GM21423 (cell line): ENCODE data around the gene SLC7A5.
"Not testable (repeated sequence)": the region's sequence is repeated elsewhere in the genome, so short reads cannot be mapped to it uniquely, and the experiment has no call there.

Source experiments
- ATAC-seq: cut with Tn5 transposase; IDR thresholded peaks from one replicate; pipeline ENCODE4 v1.9.1; 2021; ENCODE audit warnings: mild to moderate bottlenecking, moderate library complexity; ENCODE audit not compliant: unreplicated experiment

The SLC7A5 gene

DNA sequence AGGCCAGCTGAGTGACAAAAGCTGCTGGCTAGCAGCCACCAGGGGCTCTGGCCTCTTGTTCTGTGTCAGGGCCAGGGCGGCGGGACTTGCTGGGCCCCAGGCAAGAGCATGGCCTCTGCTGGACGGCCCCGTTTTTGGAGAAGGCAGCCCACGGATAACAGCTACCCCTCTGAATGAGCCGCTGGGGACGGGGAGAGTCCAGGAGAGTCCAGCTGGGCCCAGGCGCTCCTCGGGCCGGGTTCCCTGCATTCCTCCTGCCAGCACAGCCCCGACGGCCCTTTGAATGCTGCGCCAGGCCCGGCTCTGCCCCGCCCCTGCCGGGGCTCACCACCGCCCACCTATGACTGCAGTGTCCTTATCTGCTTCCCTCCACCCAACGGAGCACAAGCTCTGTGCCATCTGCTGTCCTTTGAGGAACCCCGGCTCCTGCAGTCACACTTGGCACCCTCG, 33.4 kb downstream of the SLC7A5 start:
- ATAC-seq = no peak

- no peak for ATAC-seq
Measured at GRCh38 chr16:87834668-87835473, 34.4 kb downstream of the SLC7A5 start.

GRCh38 chr16:87834005-87834667, 35.2 kb downstream of the SLC7A5 start:
- no peak for ATAC-seq

DNA sequence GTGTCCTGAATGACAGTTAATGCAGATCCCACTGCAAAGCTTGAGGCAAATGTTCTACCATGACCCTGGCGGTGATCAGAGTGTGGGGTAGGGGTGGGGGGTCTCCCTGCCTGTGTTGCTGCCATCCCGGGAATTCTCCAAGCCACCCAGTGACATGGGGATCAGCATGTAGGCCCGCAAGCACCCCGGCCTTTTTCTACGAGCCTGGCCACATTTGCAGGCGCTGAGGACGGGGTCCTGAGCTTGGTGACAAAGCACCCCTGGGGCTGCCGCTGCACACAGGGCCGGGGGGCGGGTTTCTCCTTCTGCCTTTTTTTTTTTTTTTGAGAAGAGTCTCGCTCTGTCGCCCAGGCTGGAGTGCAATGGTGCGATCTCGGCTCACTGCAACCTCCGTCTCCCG, 35.8 kb downstream of the SLC7A5 start:
- ATAC-seq = no peak

DNA sequence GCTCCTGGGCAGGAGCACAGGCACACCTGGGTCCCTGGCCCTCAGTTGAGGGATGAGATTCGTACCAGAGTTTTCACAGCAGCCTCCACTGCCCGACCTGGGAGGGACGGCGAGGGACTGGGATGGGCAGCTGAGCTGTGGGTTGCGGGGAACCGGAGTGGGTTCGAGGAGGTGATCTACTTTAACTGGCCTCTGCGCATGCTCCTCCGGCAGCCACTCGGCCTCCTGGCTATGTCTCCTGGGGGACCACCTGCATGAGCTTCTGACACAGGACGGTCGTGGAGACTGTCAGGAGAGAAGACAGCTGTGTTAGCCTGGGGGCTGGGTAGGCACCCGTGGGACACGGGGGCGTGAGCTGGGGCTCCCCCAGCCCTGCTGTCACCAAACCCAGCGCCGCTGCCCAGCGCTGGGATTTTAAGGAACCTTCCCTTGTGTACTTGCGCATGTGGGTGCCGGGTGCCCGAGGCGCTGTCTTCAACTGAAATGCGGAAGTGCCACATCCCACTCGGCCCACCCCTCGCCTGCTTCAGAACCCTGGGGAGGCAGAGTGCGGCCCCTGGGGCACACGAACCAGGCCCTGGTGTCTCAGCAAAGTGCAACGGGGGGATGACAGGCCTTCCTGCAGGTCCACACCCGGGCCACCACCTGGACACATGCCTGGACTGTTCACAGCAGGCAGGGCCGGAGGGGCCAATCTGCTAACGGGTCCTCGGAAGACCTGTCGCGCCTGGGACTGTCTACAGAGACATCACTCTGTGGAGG, 36.4 kb downstream of the SLC7A5 start:
- no peak for ATAC-seq

DNA sequence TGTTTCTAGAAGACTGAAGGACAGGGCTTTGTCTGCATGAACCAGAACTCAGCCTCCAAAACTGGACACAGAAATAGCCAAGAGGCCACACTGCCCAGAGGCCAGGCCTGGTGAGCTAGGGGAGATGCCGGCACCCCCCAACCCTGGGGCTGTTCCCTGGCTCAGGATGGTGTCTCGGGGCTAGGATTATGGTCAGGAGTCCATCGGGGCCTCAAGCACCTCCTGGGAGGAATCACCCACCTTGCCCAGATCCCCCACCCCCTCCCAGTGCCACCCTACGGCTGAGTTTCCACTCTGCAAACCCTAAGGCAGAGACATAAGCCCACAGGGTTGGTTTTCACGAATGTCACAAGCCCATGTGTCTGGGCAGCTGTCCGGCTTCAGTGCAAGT, 37.2 kb downstream of the SLC7A5 start:
- no peak for ATAC-seq

DNA sequence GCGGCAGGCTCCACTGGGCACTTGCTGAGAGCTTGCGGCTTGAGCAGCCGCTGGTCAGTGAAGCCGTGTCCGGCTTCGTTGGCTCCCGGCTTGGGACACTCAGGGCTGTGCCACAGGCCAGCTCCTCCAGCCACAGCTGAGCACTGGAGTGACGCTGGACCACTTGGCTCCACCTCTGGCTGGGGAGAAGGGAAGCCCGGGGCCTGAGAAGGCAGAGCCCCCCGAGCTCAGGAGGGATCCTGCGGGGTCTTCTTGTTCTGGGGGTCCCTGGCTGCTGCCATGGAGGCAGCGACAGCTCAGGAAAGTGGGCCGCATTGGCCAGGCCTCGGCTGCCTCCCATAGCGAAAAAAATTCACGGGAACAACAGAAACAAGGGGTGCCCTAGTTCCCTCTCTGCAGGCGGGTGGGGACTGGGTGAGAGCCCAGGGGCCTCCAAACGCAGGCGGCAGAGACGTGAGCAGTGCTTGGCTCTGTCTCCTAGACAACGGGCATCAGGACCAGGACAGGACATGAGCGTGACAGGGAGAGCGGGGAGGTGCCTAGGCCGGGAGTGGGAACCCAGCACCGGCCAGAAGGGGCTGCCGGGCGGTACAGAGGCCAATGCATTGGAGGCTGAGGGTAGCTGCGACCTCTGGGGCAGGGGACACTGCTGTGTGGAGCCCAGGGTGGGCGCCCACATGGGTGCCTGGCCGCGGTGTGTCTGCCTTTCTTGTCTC, 37.7 kb downstream of the SLC7A5 start:
- no peak for ATAC-seq

GRCh38 chr16:87830673-87831420, 38.5 kb downstream of the SLC7A5 start:
- no peak for ATAC-seq

- no peak for ATAC-seq
Measured at GRCh38 chr16:87829988-87830672, 39.2 kb downstream of the SLC7A5 start.

DNA sequence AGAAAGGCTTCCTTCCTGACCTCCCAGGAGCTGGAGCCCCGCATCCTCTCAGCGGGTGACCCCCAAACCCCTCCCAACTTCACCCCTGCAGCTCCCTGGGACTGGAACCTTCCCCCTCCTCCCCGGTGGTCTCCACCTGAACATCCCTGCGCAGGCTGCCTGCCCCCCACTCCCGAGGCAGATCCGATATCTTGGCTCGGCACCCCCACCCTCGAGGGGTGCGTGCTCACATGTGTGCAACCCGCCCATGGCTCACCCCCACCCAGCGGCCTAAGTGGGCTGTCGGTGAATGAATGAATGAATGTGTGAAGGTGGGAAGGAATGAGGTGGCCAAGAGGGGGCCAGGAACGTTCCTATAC, 39.7 kb downstream of the SLC7A5 start:
- no peak for ATAC-seq

DNA sequence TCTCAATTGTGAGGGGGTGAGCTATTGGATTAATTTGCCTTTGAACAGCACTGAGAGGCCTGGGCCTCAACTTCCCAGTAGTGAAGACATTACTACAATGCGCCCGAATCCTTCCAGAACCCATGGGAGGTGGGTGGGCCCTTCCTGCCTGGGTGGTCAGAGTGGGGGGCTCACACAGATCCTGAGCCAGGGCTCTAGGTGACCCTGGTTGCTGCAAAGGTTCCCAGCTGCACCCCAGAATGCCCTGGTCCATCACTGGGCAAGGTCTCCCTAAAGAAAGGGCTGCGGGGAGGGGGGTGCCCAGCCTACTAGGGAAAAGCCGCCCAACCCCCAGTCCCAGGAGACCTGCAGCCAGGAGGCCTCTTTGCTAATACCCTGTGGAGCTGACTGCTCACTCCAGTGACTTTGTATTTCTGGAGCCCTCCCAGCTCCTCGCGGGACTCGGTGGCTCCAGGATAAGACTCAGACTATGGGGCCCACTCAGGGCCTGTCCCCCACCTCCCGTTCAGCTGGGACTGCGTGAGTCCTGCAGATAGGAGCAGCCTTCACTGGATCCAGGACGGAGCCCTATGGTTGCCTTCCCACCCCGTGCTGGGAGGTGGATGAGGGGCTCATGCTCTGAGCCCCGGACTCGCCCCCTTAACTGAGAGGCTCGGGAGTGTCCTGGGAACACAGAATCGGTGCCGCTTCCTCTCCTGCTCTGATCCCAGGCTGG, 40.2 kb downstream of the SLC7A5 start:
- no peak for ATAC-seq

GRCh38 chr16:87828071-87828906, 41.0 kb downstream of the SLC7A5 start:
- no peak for ATAC-seq

DNA sequence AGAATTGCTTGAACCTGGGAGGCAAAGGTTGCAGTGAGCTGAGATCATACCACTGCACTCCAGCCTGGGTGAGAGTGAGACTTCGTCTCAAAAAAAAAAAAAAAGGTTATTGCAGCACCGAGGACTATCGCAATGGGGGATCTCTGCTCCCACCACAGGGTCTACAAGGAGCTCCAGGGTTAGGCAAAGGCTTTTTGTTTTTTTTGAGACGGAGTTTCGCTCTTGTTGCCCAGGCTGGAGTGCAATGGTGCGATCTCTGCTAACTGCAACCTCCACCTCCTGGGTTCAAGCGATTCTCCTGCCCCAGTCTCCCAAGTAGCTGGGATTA, 41.8 kb downstream of the SLC7A5 start:
- not testable (repeated sequence) for ATAC-seq

- no peak for ATAC-seq
Measured at GRCh38 chr16:87826798-87827587, 42.3 kb downstream of the SLC7A5 start.

DNA sequence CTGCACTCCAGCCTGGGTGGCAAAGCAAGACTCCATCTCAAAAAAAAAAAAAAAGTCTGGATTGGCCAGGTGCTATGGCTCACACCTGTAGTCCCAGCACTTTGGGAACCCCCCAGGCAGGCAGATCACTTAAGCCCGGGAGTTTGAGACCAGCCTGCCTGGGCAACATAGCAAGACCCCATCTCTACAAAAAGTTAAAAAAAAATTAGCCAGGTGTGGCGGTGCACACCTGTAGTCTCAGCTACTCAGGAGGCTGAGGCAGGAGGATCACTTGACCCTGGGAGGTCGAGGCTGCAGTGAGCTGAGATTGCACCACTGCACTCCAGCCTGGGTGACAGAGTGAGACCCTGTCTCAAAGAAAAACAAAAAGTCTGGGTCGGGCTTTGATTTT, 42.9 kb downstream of the SLC7A5 start:
- ATAC-seq = not testable (repeated sequence)

DNA sequence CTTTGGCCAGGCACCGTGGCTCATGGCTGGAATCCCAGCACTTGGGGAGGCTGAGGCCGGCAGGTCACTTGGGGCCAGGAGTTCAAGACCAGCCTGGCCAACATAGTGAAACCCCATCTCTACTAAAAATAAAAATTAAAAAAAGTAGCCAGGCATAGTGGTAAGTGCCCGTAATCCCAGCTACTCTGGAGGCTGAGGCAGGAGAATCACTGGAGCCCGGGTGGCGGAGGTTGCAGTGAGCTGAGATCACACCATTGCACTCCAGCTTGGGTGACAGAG, 43.5 kb downstream of the SLC7A5 start:
- not testable (repeated sequence) for ATAC-seq

DNA sequence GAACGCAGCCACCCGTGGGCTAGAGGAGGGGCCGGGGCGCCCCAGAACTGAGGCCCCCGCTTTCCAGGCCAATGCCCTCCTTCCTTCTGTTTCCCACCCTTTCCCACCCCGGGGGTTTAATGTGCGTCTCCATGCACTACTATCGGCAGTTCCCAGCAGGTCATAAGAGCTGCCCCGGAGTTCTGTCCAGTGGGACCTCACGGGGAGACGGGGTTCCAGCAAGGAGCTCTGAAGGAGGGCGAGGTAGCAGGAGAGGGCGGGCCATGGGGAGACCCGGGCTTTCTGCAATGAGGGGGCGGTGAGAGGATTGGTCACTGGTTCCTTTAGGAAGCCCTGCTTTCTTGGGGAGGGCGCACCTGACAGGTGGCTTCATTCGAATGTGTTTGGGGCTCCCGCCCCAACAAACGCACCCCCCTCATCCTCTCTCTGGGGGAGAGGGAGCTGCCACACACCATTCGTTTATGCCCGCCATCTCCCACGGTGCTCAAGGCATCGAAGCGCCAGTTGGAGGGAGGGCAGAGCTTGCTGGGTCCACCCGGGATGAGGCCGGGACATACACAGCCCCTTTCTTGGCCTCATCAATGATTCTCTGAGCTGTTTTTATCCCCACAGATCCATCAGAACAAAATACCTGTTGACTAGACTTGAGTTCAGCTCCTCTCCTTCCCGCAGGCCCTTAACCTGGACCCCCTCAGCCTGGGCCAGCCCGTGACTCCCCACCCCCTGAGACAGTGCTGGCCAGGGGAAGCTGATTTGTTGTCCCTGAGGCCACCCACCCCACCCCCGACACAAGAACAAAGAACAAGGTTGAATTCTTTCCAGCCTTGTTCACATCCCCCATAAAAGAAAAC, 44.1 kb downstream of the SLC7A5 start:
- ATAC-seq = no peak
